GM12891 (cell line): ENCODE measurements around the gene VWA8.

Source experiments
- PAX5 ChIP-seq: IDR thresholded peaks from 2 replicates; pipeline ENCODE4 v1.6.1; 2011; ENCODE audit warnings: low read length, moderate library complexity, mild to moderate bottlenecking; ENCODE audit not compliant: insufficient read depth, severe bottlenecking
- POLR2A ChIP-seq: IDR thresholded peaks from 2 replicates; pipeline ENCODE4 v1.6.1; 2011; ENCODE audit warnings: low read depth, low read length, control low read depth
- POLR2AphosphoS5 ChIP-seq: IDR thresholded peaks from 2 replicates; pipeline ENCODE4 v1.6.1; 2011; ENCODE audit warnings: low read depth, low read length, control low read depth
- POU2F2 ChIP-seq: IDR thresholded peaks from 2 replicates; pipeline ENCODE4 v1.6.1; 2011; ENCODE audit warnings: low read depth, mild to moderate bottlenecking, control low read depth, low read length, moderate library complexity
- SPI1 ChIP-seq: IDR thresholded peaks from 2 replicates; pipeline ENCODE4 v1.6.1; 2011; ENCODE audit warnings: low read depth, low read length, control low read depth
- TAF1 ChIP-seq: IDR thresholded peaks from 2 replicates; pipeline ENCODE4 v1.6.1; 2011; ENCODE audit warnings: low read depth, low read length, control low read depth

GRCh38 chr13:41621716-41622431, 339.0 kb downstream of the VWA8 start:
- TF ChIP-seq POLR2A (no peak), POLR2AphosphoS5 (no peak), PAX5 (no peak), TAF1 (no peak), SPI1 (no peak), POU2F2 (no peak)
